ENCODE measurements around the gene MAML2. TPM values are rescaled to one million over a fixed set of nuclear protein-coding genes. Genes with fewer than 3 reads are reported as not detected.

MAML2 gene
- total and polyA plus RNA-seq, 2 experiments from 2014 or later: 4.7 to 15.3 TPM

DNA sequence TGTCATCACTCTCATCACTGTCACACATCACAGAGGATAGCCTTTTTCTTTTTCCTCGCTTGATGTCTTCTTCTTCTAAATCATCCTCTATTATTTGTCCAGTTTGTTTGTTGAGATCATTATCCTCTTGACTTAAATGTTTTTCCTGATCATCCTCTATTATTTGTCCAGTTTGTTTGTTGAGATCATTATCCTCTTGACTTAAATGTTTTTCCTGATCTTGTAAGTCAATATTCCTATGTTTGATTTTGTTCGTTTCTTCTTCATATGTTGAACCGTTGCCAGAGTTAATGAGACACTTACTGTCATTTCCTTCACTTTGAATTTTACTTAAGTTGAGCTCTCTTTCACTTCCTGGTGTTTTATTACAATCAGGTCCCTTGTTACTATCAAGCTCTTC is 41.2 kb upstream of the MAML2 start:
- no peaks in the 10 kb centered on the region for H3K4me1 ChIP-seq (ENCODE audit: insufficient read depth)
- H3K4me3 ChIP-seq: no peak overlapping the region
- no peak for TF ChIP-seq EZH2phosphoT487 (IDR thresholded peaks at IDR 0.05; ENCODE audit: low read depth, severe bottlenecking, unreplicated experiment)
- TF ChIP-seq, protein P1, sequence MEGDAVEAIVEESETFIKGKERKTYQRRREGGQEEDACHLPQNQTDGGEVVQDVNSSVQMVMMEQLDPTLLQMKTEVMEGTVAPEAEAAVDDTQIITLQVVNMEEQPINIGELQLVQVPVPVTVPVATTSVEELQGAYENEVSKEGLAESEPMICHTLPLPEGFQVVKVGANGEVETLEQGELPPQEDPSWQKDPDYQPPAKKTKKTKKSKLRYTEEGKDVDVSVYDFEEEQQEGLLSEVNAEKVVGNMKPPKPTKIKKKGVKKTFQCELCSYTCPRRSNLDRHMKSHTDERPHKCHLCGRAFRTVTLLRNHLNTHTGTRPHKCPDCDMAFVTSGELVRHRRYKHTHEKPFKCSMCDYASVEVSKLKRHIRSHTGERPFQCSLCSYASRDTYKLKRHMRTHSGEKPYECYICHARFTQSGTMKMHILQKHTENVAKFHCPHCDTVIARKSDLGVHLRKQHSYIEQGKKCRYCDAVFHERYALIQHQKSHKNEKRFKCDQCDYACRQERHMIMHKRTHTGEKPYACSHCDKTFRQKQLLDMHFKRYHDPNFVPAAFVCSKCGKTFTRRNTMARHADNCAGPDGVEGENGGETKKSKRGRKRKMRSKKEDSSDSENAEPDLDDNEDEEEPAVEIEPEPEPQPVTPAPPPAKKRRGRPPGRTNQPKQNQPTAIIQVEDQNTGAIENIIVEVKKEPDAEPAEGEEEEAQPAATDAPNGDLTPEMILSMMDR (IDR thresholded peaks at IDR 0.05; ENCODE audit: poor library complexity): no peak
- TF ChIP-seq EZH2 (IDR thresholded peaks at IDR 0.05; ENCODE audit: borderline replicate concordance): no peak
- H3K27me3 ChIP-seq: no peaks in the 10 kb centered on the region
- no peaks in the 10 kb centered on the region for H3K36me3 ChIP-seq (replicated peaks; ENCODE audit: insufficient read depth, low read depth)
- no peak for DNase-seq (ENCODE audit: low spot score)
- no peaks in the 10 kb centered on the region for H3K9me2 ChIP-seq (replicated peaks; ENCODE audit: insufficient read depth)
- no peak overlapping the region for H3K27ac ChIP-seq
- WGBS (ENCODE audit: low lambda C conversion rate, missing lambda C conversion rate): 77% methylated on average over 3 of the region's 3 CpGs
- H3K9me3 ChIP-seq (ENCODE audit: low read depth): no peaks in the 10 kb centered on the region
- no peak overlapping the region for H3K4me2 ChIP-seq
- no peaks in the 10 kb centered on the region for H4K20me1 ChIP-seq (ENCODE audit: insufficient read depth, poor library complexity, severe bottlenecking)
- no peak overlapping the region for H2AFZ ChIP-seq
- peaks cover 30% of the 10 kb centered on the region for H3K79me2 ChIP-seq

DNA sequence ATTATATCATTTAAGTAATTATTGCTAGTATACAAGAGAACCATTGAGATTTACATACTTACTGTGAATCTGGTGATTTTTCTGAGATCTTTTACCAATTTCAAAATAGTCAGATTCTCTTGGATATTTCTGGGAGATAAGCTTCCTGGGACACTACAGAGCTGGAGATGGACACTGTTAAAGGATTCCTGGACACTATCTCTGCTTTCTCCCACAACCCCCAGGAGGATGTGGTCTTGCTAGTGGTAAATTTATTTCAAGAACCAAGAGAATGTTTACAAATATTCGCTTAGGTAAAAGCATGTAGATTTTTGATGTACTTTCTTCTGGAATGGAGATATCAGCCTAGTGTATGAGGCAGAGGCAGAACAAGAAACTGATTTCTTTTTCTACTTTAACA is 33.8 kb upstream of the MAML2 start:
- H2AFZ ChIP-seq: no peak overlapping the region
- H3K9me2 ChIP-seq (replicated peaks; ENCODE audit: insufficient read depth): no peaks in the 10 kb centered on the region
- no peaks in the 10 kb centered on the region for H4K20me1 ChIP-seq (ENCODE audit: insufficient read depth, poor library complexity, severe bottlenecking)
- no peaks in the 10 kb centered on the region for H3K27me3 ChIP-seq
- 88% methylated on average over 1 of the region's 1 CpG for WGBS (ENCODE audit: low lambda C conversion rate, missing lambda C conversion rate)
- H3K4me1 ChIP-seq (ENCODE audit: insufficient read depth): no peaks in the 10 kb centered on the region
- DNase-seq (ENCODE audit: low spot score): no peak
- no peak overlapping the region for H3K4me3 ChIP-seq
- no peaks in the 10 kb centered on the region for H3K9me3 ChIP-seq (ENCODE audit: low read depth)
- no peaks in the 10 kb centered on the region for H3K36me3 ChIP-seq (replicated peaks; ENCODE audit: insufficient read depth, low read depth)
- no peak for TF ChIP-seq EZH2phosphoT487 (IDR thresholded peaks at IDR 0.05; ENCODE audit: low read depth, severe bottlenecking, unreplicated experiment)
- TF ChIP-seq EZH2 (IDR thresholded peaks at IDR 0.05; ENCODE audit: borderline replicate concordance): no peak
- TF ChIP-seq, protein P1 (IDR thresholded peaks at IDR 0.05; ENCODE audit: poor library complexity): no peak
- no peaks in the 10 kb centered on the region for H3K79me2 ChIP-seq
- H3K27ac ChIP-seq: no peak overlapping the region
- H3K4me2 ChIP-seq: no peak overlapping the region

DNA sequence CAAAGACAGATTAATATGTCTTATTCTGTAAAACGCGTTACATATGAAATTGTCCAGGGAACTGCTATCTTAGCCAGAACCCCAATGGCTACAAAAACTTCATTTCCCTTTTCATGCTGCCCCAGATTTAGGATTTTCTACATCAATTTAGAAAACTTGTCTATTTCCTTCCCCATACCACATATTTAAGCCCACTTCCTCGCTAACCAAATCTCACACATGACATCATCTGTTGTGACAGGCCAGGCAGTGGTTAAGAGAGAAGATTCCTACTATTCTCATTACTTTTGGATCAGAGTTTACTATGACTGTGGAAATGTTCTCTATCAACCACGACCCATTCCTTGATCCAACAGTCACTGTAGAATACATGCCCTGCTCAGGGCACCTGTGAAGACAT is 30.8 kb upstream of the MAML2 start:
- TF ChIP-seq EZH2 (IDR thresholded peaks at IDR 0.05; ENCODE audit: borderline replicate concordance) (no peak), EZH2phosphoT487 (IDR thresholded peaks at IDR 0.05; ENCODE audit: low read depth, severe bottlenecking, unreplicated experiment) (no peak)
- TF ChIP-seq, protein P1 (IDR thresholded peaks at IDR 0.05; ENCODE audit: poor library complexity): no peak
- no peak overlapping the region for H2AFZ ChIP-seq
- H3K9me2 ChIP-seq (replicated peaks; ENCODE audit: insufficient read depth): no peaks in the 10 kb centered on the region
- no peak overlapping the region for H3K4me3 ChIP-seq
- H3K27ac ChIP-seq: no peak overlapping the region
- no peak overlapping the region for H3K4me2 ChIP-seq
- no peaks in the 10 kb centered on the region for H3K27me3 ChIP-seq
- no peaks in the 10 kb centered on the region for H3K36me3 ChIP-seq (replicated peaks; ENCODE audit: insufficient read depth, low read depth)
- WGBS (ENCODE audit: low lambda C conversion rate, missing lambda C conversion rate): 97% methylated on average over 4 of the region's 4 CpGs
- H3K4me1 ChIP-seq (ENCODE audit: insufficient read depth): no peaks in the 10 kb centered on the region
- H3K9me3 ChIP-seq (ENCODE audit: low read depth): no peaks in the 10 kb centered on the region
- H3K79me2 ChIP-seq: no peaks in the 10 kb centered on the region
- no peaks in the 10 kb centered on the region for H4K20me1 ChIP-seq (ENCODE audit: insufficient read depth, poor library complexity, severe bottlenecking)
- no peak for DNase-seq (ENCODE audit: low spot score)

DNA sequence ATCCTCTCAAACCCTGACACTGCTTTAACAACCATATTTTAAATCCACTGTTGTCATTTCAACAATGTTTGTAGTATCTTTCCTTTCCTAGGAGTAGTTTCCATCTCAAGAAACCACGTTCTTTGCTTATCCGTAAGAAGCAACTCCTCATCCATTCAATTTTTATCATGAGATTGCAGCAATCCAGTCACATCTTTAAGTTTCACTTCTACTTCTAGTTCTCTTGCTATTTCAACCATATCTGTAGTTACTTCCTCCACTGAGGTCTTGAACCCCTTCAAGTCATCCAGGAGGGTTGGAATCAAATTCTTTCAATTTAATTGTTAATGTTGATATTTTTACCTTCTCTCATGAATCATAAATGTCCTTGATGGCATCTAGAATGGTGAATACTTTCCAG is 24.3 kb upstream of the MAML2 start:
- DNase-seq (ENCODE audit: low spot score): no peak
- WGBS (ENCODE audit: low lambda C conversion rate, missing lambda C conversion rate): 95% methylated on average over 2 of the region's 2 CpGs
- TF ChIP-seq EZH2 (IDR thresholded peaks at IDR 0.05; ENCODE audit: borderline replicate concordance) (no peak), EZH2phosphoT487 (IDR thresholded peaks at IDR 0.05; ENCODE audit: low read depth, severe bottlenecking, unreplicated experiment) (no peak)
- TF ChIP-seq, protein P1 (IDR thresholded peaks at IDR 0.05; ENCODE audit: poor library complexity): no peak
- Histone ChIP-seq H3K4me3 (no peak overlapping the region), H3K27me3 (no peaks in the 10 kb centered on the region), H4K20me1 (ENCODE audit: insufficient read depth, poor library complexity, severe bottlenecking) (no peaks in the 10 kb centered on the region), H3K4me1 (ENCODE audit: insufficient read depth) (no peaks in the 10 kb centered on the region), H3K9me3 (ENCODE audit: low read depth) (no peaks in the 10 kb centered on the region), H3K4me2 (no peak overlapping the region), H3K9me2 (replicated peaks; ENCODE audit: insufficient read depth) (no peaks in the 10 kb centered on the region), H3K79me2 (no peaks in the 10 kb centered on the region), H2AFZ (no peak overlapping the region), H3K36me3 (replicated peaks; ENCODE audit: insufficient read depth, low read depth) (no peaks in the 10 kb centered on the region), H3K27ac (no peak overlapping the region)

Measured in hepatocyte (in vitro differentiated cells).